ENCODE results near the gene UBE2H.

GRCh38 chr7:129908181-129908580 is 44.6 kb downstream of the UBE2H start:
- no peak for TF ChIP-seq CTCF (conservative IDR thresholded peaks at IDR 0.05; ENCODE audit: low read depth, low read length)
- TF ChIP-seq POLR2A (IDR thresholded peaks at IDR 0.05; ENCODE audit: low read depth, low read length), result no peak
- no peak for TF ChIP-seq CEBPB (IDR thresholded peaks at IDR 0.05; ENCODE audit: low read depth, low read length)
- TF ChIP-seq MXI1 (IDR thresholded peaks at IDR 0.05; ENCODE audit: borderline replicate concordance, low read depth, low read length), result no peak
- TF ChIP-seq RFX5 (IDR thresholded peaks at IDR 0.05; ENCODE audit: low read depth, low read length), result no peak
- no peak for TF ChIP-seq CHD1 (IDR thresholded peaks at IDR 0.05; ENCODE audit: low read depth, low read length)

Data from IMR-90 (cell line).